GM12878 (cell line): Measurements from ENCODE around the gene ANAPC2. TPM values are rescaled to one million over a fixed set of nuclear protein-coding genes. Genes with fewer than 3 reads are reported as not detected.

Experiments used
- ATAC-seq: fragments of 200-7000 bp; cut with Tn5 transposase; 3 replicates; pipeline ENCODE4 v1.9.1; 2020; ENCODE audit warnings: mild to moderate bottlenecking, moderate library complexity
- BruUV-seq: library from RNA; stranded (reverse); fragments of 400-500 nt; replicated peaks from 2 replicates; lab custom pipeline; 2021; lab: Mats Ljungman, UMichigan
- CTCF ChIA-PET: fragments of 300-600 bp; sonication (Branson Sonifier 250); formaldehyde crosslinking; extraction: SDS; loops from one replicate; lab custom pipeline; 2021; ENCODE audit warnings: inconsistent platforms; lab: Yijun Ruan, JAX
- POLR2A ChIA-PET: fragments of 350-600 bp; formaldehyde crosslinking; extraction: SDS; loops from one replicate; lab custom pipeline; 2021; ENCODE audit warnings: inconsistent platforms; lab: Charles Lee
- RAD21 ChIA-PET: fragments of 300-600 bp; sonication (Branson Sonifier 250); formaldehyde crosslinking; loops from one replicate; lab custom pipeline; 2023; ENCODE audit warnings: antibody characterized with exemption; ENCODE audit not compliant: unreplicated experiment; lab: Charles Lee
- SMC1A ChIA-PET: fragments of 300-600 bp; sonication (Branson Sonifier 250); formaldehyde crosslinking; loops from one replicate; lab custom pipeline; 2023; ENCODE audit not compliant: unreplicated experiment, uncharacterized antibody; lab: Charles Lee
- DNase-seq: peaks from one replicate; pipeline ENCODE4 v3.0.0-alpha.2; 2011; ENCODE audit warnings: low read depth, low spot score
- FAIRE-seq: peaks from 3 replicates; lab custom pipeline; 2011; peaks lifted over from hg19 to GRCh38; lab: Jason Lieb, UNC
- H2AFZ ChIP-seq: 2 replicates; pipeline ENCODE4 v1.6.0; 2011; ENCODE audit warnings: low read depth, low read length, control low read depth; ENCODE audit not compliant: control insufficient read depth
- H3K27ac ChIP-seq: 2 replicates; pipeline ENCODE4 v1.5.1; 2011; ENCODE audit warnings: control low read depth; ENCODE audit not compliant: control insufficient read depth, insufficient read depth
- H3K27me3 ChIP-seq, 2 experiments: replicated peaks in 1 of 2; 2 replicates each; pipeline versions ENCODE4 v1.6.0 to v1.6.1; 2011; ENCODE audit warnings: low read length in 1 of 2; ENCODE audit not compliant: control insufficient read depth in 2 of 2, insufficient read depth in 2 of 2
- H3K36me3 ChIP-seq, 2 experiments: 2 replicates each; pipeline ENCODE4 v1.5.1; 2011; ENCODE audit warnings: low read length in 1 of 2; ENCODE audit not compliant: control insufficient read depth in 2 of 2, insufficient read depth in 2 of 2
- H3K4me1 ChIP-seq: 2 replicates; pipeline ENCODE4 v1.6.1; 2011; ENCODE audit warnings: mild to moderate bottlenecking, low read length, moderate library complexity, mixed read lengths; ENCODE audit not compliant: control insufficient read depth, insufficient read depth
- H3K4me2 ChIP-seq: 2 replicates; pipeline ENCODE4 v1.6.0; 2011; ENCODE audit warnings: control low read depth; ENCODE audit not compliant: control insufficient read depth, insufficient read depth
- H3K4me3 ChIP-seq: fragments of 200-600 bp; sonication (generic); 2 replicates; pipeline ENCODE4 v1.5.1; 2016
- H3K79me2 ChIP-seq: 2 replicates; pipeline ENCODE4 v1.6.0; 2011; ENCODE audit warnings: low read length; ENCODE audit not compliant: control insufficient read depth, insufficient read depth
- H3K9ac ChIP-seq: 2 replicates; pipeline ENCODE4 v1.8.0; 2011; ENCODE audit warnings: low read length, control low read depth, mixed read lengths; ENCODE audit not compliant: control insufficient read depth, insufficient read depth
- H3K9me3 ChIP-seq: replicated peaks from 3 replicates; pipeline ENCODE4 v1.5.1; 2011; ENCODE audit warnings: mild to moderate bottlenecking, low read length; ENCODE audit not compliant: control insufficient read depth, insufficient read depth
- H4K20me1 ChIP-seq: 2 replicates; pipeline ENCODE4 v1.6.0; 2011; ENCODE audit not compliant: control insufficient read depth, insufficient read depth
- ATF3 ChIP-seq: IDR thresholded peaks from 2 replicates; pipeline ENCODE4 v1.6.1; 2011; ENCODE audit warnings: low read depth, mild to moderate bottlenecking, low read length, moderate library complexity, borderline replicate concordance; ENCODE audit errors: extremely low read depth
- BHLHE40 ChIP-seq, 2 experiments: fragments of 450-650 bp in 1 of 2; IDR thresholded peaks; 2 replicates each; pipeline ENCODE4 v1.6.1; 2011 to 2017; ENCODE audit warnings: low read depth in 2 of 2, borderline replicate concordance in 1 of 2, improper control_type of control experiment in 1 of 2, low read length in 1 of 2, mild to moderate bottlenecking in 1 of 2
- CHD2 ChIP-seq: IDR thresholded peaks from 2 replicates; pipeline ENCODE4 v1.6.1; 2011; ENCODE audit warnings: low read depth, low read length, improper control_type of control experiment, borderline replicate concordance
- LARP7 ChIP-seq: fragments of 450-650 bp; IDR thresholded peaks from 2 replicates; pipeline ENCODE4 v1.6.1; 2017; ENCODE audit warnings: mild to moderate bottlenecking
- MEF2B ChIP-seq: fragments of 450-650 bp; IDR thresholded peaks from 2 replicates; pipeline ENCODE4 v1.6.1; 2018; ENCODE audit warnings: mild to moderate bottlenecking, moderate library complexity; ENCODE audit not compliant: partially characterized antibody, poor library complexity, severe bottlenecking
- NR2C1 ChIP-seq: fragments of 450-650 bp; IDR thresholded peaks from 2 replicates; pipeline ENCODE4 v1.6.1; 2017; ENCODE audit warnings: antibody characterized with exemption, mild to moderate bottlenecking, moderate library complexity
- NR2F1 ChIP-seq: fragments of 450-650 bp; conservative IDR thresholded peaks from 2 replicates; pipeline ENCODE4 v1.6.1; 2017; ENCODE audit warnings: mild to moderate bottlenecking
- PKNOX1 ChIP-seq: fragments of 450-650 bp; IDR thresholded peaks from 2 replicates; pipeline ENCODE4 v1.6.1; 2016; ENCODE audit warnings: mild to moderate bottlenecking
- RBBP5 ChIP-seq: fragments of 200-600 bp; sonication (generic); conservative IDR thresholded peaks from 2 replicates; pipeline ENCODE4 v1.6.1; 2016
- SIX5 ChIP-seq: IDR thresholded peaks from 2 replicates; pipeline ENCODE4 v1.6.1; 2011; ENCODE audit warnings: mild to moderate bottlenecking, low read depth, low read length, moderate library complexity; ENCODE audit not compliant: severe bottlenecking
- SRF ChIP-seq, 2 experiments: IDR thresholded peaks; 2 replicates each; pipeline ENCODE4 v1.6.1; 2011; ENCODE audit warnings: low read depth in 2 of 2, low read length in 2 of 2, mild to moderate bottlenecking in 1 of 2, moderate library complexity in 1 of 2
- SUZ12 ChIP-seq: fragments of 200-600 bp; sonication (generic); IDR thresholded peaks from one replicate; pipeline ENCODE4 v1.6.1; 2018; ENCODE audit warnings: antibody characterized with exemption, mild to moderate bottlenecking; ENCODE audit not compliant: unreplicated experiment
- TAF1 ChIP-seq: IDR thresholded peaks from 2 replicates; pipeline ENCODE4 v1.6.1; 2011; ENCODE audit warnings: mild to moderate bottlenecking, low read depth, low read length, borderline replicate concordance
- ZNF207 ChIP-seq: fragments of 450-650 bp; IDR thresholded peaks from 2 replicates; pipeline ENCODE4 v1.6.1; 2014; ENCODE audit warnings: antibody characterized with exemption, mild to moderate bottlenecking, borderline replicate concordance
- ZNF384 ChIP-seq: IDR thresholded peaks from 2 replicates; pipeline ENCODE4 v1.6.1; 2012; ENCODE audit warnings: low read depth, mild to moderate bottlenecking, low read length, improper control_type of control experiment, borderline replicate concordance
- ZZZ3 ChIP-seq: IDR thresholded peaks from 2 replicates; pipeline ENCODE4 v1.6.1; 2011; ENCODE audit warnings: low read depth; ENCODE audit not compliant: control insufficient read depth, insufficient read length
- WGBS: methylation state at CpG from one replicate; pipeline ENCODE4 v1.1.6; 2016; ENCODE audit warnings: low lambda C conversion rate; ENCODE audit not compliant: insufficient replicate concordance, insufficient coverage; ENCODE audit errors: missing lambda C conversion rate; 5-methylcytosine and 5-hydroxymethylcytosine counted together
- in situ Hi-C: fragments of 300-500 bp; cut with MboI; formaldehyde crosslinking; loops from 9 replicates; pipeline ENCODE4 v1.14.3; 2018; ENCODE audit warnings: mixed read lengths
- intact Hi-C: fragments of 100-400 bp; cut with micrococcal nuclease; formaldehyde crosslinking; loops from one replicate; pipeline ENCODE4 v1.14.2; 2022; ENCODE audit not compliant: unreplicated experiment
- polyA plus RNA-seq, 11 experiments: library from polyadenylated mRNA; depleted of rRNA in 4 of 11; unstranded in 6 of 11; stranded (reverse) in 5 of 11; fragments of >200 nt; fragmentation: Nextera tagmentation in 4 of 11; fragmentation: Illumina TruSeq in 1 of 11; extraction: Ambion mirVana in 4 of 11; extraction: Trizol in 1 of 11; gene quantifications; 1 replicate in 1 of 11; 2 replicates in 10 of 11; pipeline versions ENCODE4 v1.2.1 to v1.2.3, GENCODE V29; 2011 to 2016; ENCODE audit warnings: inconsistent platforms in 2 of 11, missing spikeins in 2 of 11, low read depth in 1 of 11
- total RNA-seq, 4 experiments: library from RNA; depleted of rRNA in 3 of 4; stranded (reverse); fragments of >200 nt in 3 of 4; fragmentation: Illumina TruSeq in 1 of 4; extraction: Trizol in 1 of 4; gene quantifications; 2 replicates each; pipeline versions ENCODE4 v1.2.1 to v1.2.3, GENCODE V29; 2013 to 2021
- TF ChIP-seq, protein P1 (sequence below): IDR thresholded peaks from 2 replicates; pipeline ENCODE4 v1.6.1; 2012; ENCODE audit warnings: low read depth, low read length, improper control_type of control experiment
- TF ChIP-seq, protein P2 (sequence below): fragments of 450-650 bp; IDR thresholded peaks from 2 replicates; pipeline ENCODE4 v1.6.1; 2018; ENCODE audit warnings: mild to moderate bottlenecking, low read depth, moderate library complexity; ENCODE audit not compliant: partially characterized antibody

ANAPC2 gene
- total and polyA plus RNA-seq, 10 of the 15 experiments (the other 5 are each of a cell fraction or from before 2014, with no cell fraction given): 0.03 to 65.2 (median 20.5) TPM

DNA sequence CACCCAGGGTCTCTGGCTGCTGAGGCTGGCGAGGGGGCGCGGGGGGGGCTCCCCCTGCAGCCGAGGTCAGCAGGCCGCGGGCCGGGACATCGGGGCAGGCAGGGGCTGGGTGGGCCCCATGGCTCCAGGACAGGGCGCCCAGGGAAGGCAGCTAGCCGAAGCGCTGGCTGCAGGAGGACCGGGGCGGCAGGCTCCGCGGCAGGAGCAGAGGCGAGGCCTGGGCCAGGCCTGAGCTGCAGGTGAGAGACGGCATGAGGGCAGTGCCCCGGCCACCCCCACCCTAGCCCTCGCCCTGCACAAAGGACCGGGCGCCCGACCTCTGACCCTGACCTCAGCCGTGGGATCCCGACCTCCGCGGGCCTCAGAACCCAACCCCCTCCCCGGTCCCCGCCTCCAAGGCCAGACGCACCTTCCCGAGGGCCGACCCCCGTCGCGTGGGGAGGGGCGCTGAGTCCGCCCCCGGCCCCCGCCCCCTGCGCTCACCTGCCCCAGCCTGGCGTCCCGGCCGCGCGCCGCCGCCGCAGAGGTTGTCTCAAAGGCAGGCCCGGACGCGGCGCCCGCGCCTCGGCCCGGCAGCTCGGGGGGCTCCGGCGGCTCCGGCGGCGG, 33.2 kb upstream of the ANAPC2 start:
- FAIRE-seq: no peak
- intact Hi-C loops (loop anchor here (2.0 to 10.0 kb wide), 3 partner anchors 21 to 177 kb away; partner anchors contain the start of genes ANAPC2, NPDC1, SSNA1 and TPRN), in situ Hi-C loops (no loop called here)
- ATAC-seq: no peak
- CTCF ChIA-PET: interaction anchor here (1.1 to 3.7 kb wide), 2 partner anchors 33 to 71 kb away, joined by 3 to 18 read pairs; partner anchors contain the start of genes ANAPC2 and SSNA1
- Histone ChIP-seq H3K79me2 (no peaks in the 10 kb centered on the region), H2AFZ (no peak overlapping the region; the same call in 1 of the 2 replicates), H4K20me1 (no peaks in the 10 kb centered on the region), H3K4me3 (peak overlapping the region; percentile 22; the same call in 1 of the 2 replicates), H3K27me3 (no peaks in the 10 kb centered on the region), H3K36me3 (peaks cover 0 to 2% of the 10 kb centered on the region in 2 experiments; a peak in 1 of 4 replicates), H3K9ac (no peak overlapping the region), H3K9me3 (no peaks in the 10 kb centered on the region), H3K27ac (no peak overlapping the region), H3K4me1 (peaks cover 16% of the 10 kb centered on the region), H3K4me2 (peak overlapping the region; percentile 55)
- POLR2A ChIA-PET: interaction anchor here (0.8 to 5.5 kb wide), 9 partner anchors 11 to 95 kb away, joined by 3 to 68 read pairs (median 18); partner anchors contain the start of genes NDOR1, TMEM203, TPRN and TUBB4B
- no peak for DNase-seq
- SMC1A ChIA-PET: no interaction called here
- RAD21 ChIA-PET: interaction anchor here (0.5 to 1.8 kb wide), 4 partner anchors 17 to 521 kb away, joined by 3 to 7 read pairs (median 4); partner anchors contain the start of genes NDOR1, TMEM203 and TPRN
- 22% methylated on average over 15 of the region's 61 CpGs for WGBS
- BruUV-seq: no TSS peak
- no peak for TF ChIP-seq TAF1
- peak; percentile 94 for TF ChIP-seq NR2F1
- TF ChIP-seq ZNF207: no peak
- no peak for TF ChIP-seq PKNOX1
- TF ChIP-seq ZNF384: no peak
- no peak for TF ChIP-seq ZZZ3
- TF ChIP-seq LARP7: no peak
- no peak for TF ChIP-seq CHD2
- TF ChIP-seq RBBP5: no peak
- peak; percentile 69 for TF ChIP-seq NR2C1
- no peak for TF ChIP-seq SRF (IDR thresholded peaks at IDR 0.05; ENCODE audit: low read depth in 2 of 2, low read length in 2 of 2)
- TF ChIP-seq SIX5: no peak
- TF ChIP-seq, protein P1, sequence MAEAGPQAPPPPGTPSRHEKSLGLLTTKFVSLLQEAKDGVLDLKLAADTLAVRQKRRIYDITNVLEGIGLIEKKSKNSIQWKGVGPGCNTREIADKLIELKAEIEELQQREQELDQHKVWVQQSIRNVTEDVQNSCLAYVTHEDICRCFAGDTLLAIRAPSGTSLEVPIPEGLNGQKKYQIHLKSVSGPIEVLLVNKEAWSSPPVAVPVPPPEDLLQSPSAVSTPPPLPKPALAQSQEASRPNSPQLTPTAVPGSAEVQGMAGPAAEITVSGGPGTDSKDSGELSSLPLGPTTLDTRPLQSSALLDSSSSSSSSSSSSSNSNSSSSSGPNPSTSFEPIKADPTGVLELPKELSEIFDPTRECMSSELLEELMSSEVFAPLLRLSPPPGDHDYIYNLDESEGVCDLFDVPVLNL: no peak
- TF ChIP-seq BHLHE40 (IDR thresholded peaks at IDR 0.05; ENCODE audit: borderline replicate concordance in 1 of 2, low read depth in 2 of 2, low read length in 1 of 2): 0 out of 4 replicates have a peak, but pooled peaks of 1 of the 2 experiments have one; percentile 7
- TF ChIP-seq ATF3: no peak
- no peak for TF ChIP-seq MEF2B
- TF ChIP-seq, protein P2, sequence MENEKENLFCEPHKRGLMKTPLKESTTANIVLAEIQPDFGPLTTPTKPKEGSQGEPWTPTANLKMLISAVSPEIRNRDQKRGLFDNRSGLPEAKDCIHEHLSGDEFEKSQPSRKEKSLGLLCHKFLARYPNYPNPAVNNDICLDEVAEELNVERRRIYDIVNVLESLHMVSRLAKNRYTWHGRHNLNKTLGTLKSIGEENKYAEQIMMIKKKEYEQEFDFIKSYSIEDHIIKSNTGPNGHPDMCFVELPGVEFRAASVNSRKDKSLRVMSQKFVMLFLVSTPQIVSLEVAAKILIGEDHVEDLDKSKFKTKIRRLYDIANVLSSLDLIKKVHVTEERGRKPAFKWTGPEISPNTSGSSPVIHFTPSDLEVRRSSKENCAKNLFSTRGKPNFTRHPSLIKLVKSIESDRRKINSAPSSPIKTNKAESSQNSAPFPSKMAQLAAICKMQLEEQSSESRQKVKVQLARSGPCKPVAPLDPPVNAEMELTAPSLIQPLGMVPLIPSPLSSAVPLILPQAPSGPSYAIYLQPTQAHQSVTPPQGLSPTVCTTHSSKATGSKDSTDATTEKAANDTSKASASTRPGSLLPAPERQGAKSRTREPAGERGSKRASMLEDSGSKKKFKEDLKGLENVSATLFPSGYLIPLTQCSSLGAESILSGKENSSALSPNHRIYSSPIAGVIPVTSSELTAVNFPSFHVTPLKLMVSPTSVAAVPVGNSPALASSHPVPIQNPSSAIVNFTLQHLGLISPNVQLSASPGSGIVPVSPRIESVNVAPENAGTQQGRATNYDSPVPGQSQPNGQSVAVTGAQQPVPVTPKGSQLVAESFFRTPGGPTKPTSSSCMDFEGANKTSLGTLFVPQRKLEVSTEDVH: no peak
- TF ChIP-seq SUZ12: no peak
